Fibroblast of the aortic adventitia (primary cell): ENCODE measurements around the gene KIF9. TPM values are rescaled to one million over a fixed set of nuclear protein-coding genes. Genes with fewer than 3 reads are reported as not detected.
"Not testable (repeated sequence)": the region's sequence is repeated elsewhere in the genome, so short reads cannot be mapped to it uniquely, and the experiment has no call there.

ENCODE experiments used
- DNase-seq: peaks from one replicate; pipeline ENCODE4 v3.0.0-alpha.2; 2010; ENCODE audit warnings: low read depth
- H3K4me3 ChIP-seq: 2 replicates; pipeline ENCODE4 v1.5.1; 2011; ENCODE audit warnings: low read depth, mild to moderate bottlenecking, control low read depth, low read length, moderate library complexity
- total RNA-seq: library from RNA; depleted of rRNA; stranded (reverse); fragments of >200 nt; gene quantifications from 2 replicates; pipeline ENCODE4 v1.2.3, GENCODE V29; 2012; ENCODE audit warnings: low replicate concordance
- TF ChIP-seq, protein P1 (sequence below): IDR thresholded peaks from 2 replicates; pipeline ENCODE4 v1.5.1; 2011; ENCODE audit warnings: mild to moderate bottlenecking, low read length, control low read depth, inconsistent platforms; ENCODE audit not compliant: insufficient read depth

Gene KIF9
- total RNA-seq, 1 donor, result 4.5 TPM

DNA sequence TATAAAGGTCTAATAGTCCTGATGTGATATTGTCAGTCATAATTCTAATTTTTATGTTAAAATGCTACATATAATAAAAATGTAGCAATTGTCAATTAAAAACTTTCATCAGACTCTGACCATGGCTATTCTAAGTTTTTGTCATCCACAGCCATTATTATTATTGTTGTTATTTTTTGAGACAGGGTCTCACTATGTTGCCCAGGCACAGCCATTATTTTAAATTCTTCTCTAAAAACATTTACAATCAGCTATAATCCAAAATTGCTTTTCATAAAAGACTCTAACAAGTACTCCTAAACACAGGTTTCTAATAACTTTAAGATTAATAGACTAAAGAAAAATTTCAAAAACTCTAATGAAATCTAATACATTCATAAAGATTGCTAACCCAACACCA lies 77.7 kb downstream of the KIF9 start:
- TF ChIP-seq, protein P1, sequence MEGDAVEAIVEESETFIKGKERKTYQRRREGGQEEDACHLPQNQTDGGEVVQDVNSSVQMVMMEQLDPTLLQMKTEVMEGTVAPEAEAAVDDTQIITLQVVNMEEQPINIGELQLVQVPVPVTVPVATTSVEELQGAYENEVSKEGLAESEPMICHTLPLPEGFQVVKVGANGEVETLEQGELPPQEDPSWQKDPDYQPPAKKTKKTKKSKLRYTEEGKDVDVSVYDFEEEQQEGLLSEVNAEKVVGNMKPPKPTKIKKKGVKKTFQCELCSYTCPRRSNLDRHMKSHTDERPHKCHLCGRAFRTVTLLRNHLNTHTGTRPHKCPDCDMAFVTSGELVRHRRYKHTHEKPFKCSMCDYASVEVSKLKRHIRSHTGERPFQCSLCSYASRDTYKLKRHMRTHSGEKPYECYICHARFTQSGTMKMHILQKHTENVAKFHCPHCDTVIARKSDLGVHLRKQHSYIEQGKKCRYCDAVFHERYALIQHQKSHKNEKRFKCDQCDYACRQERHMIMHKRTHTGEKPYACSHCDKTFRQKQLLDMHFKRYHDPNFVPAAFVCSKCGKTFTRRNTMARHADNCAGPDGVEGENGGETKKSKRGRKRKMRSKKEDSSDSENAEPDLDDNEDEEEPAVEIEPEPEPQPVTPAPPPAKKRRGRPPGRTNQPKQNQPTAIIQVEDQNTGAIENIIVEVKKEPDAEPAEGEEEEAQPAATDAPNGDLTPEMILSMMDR, result no peak
- H3K4me3 ChIP-seq, result no peak overlapping the region
- DNase-seq, result no peak

DNA sequence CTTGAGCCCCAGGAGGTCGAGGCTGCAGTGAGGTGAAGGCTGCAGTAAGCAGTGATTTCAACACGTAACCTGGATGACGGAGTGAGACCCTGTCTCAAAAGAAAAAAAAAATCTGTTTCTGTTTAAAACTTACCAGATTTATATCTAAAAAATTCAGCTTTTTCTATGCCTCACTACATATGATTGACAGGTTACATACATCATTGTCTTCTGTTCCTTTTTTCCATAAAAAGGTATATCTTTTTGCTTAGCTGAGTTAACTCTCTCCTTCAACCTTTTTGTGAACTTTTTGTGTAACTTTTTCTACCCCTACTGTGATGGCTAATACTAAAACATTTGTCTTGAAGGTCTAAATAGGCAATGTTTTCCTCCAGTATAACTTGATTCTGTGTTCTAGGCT lies 80.1 kb downstream of the KIF9 start:
- no peak for DNase-seq
- TF ChIP-seq, protein P1, result no peak
- no peak overlapping the region for H3K4me3 ChIP-seq

DNA sequence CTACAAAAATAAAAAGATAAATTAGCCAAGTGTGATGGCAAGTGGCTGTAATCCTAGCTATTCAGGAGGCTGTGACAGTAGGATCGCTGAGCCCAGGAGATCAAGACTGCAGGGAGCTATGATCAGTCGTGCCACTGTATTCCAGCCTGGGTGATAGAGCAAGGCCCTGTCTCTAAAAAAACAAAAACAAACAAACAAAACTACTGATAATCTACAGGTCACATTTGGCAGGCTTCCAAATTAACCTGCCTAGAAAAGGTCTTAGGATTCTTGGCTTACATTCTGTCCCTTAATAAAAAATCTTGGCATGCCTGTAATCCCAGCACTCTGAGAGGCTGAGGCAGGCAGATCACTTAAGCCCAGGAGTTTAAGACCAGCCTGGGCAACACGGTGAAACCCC lies 85.3 kb downstream of the KIF9 start:
- H3K4me3 ChIP-seq, result no peak overlapping the region
- DNase-seq, result no peak
- TF ChIP-seq, protein P1, result no peak

DNA sequence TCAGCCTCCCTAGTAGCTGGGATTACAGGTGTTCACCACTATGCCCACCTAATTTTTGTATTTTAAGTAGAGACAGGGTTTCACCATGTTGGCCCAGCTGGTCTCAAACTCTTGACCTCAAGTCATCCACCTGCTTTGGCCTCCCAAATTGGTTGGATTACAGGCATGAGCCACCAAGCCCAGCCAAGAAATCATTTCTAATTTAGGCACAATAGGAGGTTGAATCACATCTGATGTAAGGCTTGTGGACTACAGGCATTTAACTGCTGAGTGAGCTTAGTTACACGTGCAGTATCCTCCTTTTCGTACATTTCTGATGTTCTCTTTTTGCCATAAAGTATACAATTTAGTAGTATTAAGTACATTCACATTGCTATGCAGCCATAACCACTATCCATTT lies 87.6 kb downstream of the KIF9 start:
- peak; percentile 4 for DNase-seq

DNA sequence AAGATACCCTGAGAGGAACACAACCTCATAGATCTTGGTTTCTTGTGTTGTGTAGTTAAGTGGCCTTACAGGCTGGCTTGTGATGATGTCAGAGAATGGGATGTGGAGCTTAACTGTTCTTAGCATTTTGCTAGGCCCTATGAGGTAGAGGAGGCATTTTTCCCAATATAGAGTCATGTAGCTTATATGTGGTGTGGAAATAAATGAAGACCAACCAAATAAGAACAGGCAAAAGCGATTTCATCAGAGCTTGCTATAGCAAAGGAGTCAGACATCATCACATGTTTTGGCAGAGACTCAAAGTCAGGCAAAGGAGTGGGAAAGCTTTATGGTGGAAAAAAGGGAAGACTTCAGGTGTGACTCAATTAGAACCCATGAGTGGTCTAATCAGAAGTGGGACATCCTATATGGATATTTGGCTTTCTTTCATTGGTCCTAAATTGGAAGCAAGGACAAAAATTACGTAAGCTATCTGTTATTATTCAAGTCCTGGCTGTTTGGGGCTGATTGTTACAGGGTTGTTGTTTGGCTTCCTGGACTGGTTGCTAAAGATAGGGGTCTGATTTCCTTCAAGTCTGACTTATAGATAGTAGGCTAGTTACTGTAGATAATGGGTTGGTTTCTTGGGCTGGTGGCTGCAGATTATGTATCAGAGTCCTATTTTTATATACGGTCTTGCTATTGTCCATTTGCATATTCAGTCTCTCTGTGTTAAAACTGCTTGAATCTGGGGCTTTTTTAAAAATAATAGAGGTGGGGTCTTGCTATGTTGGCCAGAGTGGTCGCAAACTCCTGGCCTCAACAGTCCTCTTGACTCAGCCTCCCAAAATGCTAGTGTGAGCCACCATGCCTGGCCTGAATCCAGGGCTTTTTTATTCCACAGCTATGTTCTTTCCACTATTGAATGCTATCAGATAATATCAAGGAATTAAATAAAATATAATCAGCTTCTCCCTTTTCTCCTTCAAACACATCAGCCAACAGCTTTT lies 88.4 kb downstream of the KIF9 start:
- no peak overlapping the region for H3K4me3 ChIP-seq
- TF ChIP-seq, protein P1, result no peak
- peak; percentile 40 for DNase-seq

More for the DNA sequence above, 87.6 kb downstream of the KIF9 start:
- H3K4me3 ChIP-seq, result no peak overlapping the region
- TF ChIP-seq, protein P1, result no peak

DNA sequence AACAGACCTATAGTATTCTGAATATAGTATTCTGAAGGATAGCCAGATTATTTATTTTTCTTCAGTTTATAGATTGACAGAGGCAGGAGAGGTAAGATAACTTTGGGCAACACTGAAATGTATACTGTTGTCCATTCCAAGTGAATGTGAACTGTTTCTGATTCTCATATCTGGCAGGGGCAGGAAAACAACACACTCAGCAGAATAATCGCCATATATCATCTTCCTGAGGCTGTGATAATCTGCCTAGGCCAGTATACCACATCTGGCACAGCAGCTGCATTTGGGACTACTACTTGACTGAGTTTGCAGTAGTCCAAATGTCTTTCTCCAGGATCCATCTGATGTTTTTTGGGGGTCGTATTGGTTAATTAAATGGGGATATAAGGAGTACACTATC lies 96.3 kb downstream of the KIF9 start:
- no peak for DNase-seq
- TF ChIP-seq, protein P1, result no peak
- H3K4me3 ChIP-seq, result no peak overlapping the region

DNA sequence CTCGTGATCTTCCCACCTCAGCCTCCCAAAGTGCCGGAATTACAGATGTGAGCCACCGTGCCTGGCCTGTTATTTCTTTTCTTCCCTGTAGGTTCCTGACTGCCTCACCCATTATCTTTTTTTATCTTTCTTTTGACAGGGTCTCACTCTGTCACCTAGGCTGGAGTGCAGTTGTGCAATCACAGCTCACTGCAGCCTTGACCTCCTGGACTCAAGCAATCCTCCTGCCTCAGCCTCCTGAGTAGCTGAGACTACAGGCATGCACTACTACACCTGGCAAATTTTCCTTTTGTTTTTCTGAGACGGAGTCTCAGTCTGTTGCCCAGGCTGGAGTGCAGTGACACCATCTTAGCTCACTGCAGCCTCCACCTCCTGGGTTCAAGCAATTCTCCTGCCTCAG lies 100.9 kb downstream of the KIF9 start:
- not testable (repeated sequence) for DNase-seq, H3K4me3 ChIP-seq

DNA sequence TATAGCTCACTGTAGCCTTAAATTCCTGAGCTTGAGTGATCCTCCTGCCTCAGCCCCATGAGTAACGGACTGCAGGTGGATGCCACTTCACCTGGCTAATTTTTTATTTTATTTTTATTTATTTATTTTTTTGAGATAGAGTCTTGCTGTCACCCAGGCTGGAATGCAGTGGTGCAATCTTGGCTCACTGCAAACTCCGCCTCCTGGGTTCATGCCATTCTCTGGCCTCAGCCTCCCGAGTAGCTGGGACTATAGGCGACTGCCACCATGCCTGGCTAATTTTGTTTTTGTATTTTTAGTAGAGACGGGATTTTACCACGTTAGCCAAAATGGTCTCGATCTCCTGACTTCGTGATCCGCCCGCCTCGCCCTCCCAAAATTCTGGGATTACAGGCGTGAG lies 102.6 kb downstream of the KIF9 start:
- not testable (repeated sequence) for DNase-seq, H3K4me3 ChIP-seq
